Stimulated activated CD4-positive, alpha-beta T cell treated with anti-CD3 and anti-CD28 coated beads, Interleukin-2, amount 100 ng/mL, for 24 hours (primary cell): ENCODE data around the gene YWHAE.
A peak's percentile ranks its signal among the peaks of the same experiment; 100 is the strongest.
"Not testable (repeated sequence)": the region's sequence is repeated elsewhere in the genome, so short reads cannot be mapped to it uniquely, and the experiment has no call there.

ENCODE experiments used
- DNase-seq, 2 donors: peaks; one replicate each; pipeline ENCODE4 v3.0.0-alpha.2; 2020

YWHAE gene

GRCh38 chr17:1412185-1413110 lies 12.4 kb upstream of the YWHAE start:
- no peak for DNase-seq

- DNase-seq: no peak
Observed at GRCh38 chr17:1402262-1402586, 2.2 kb upstream of the YWHAE start.

- DNase-seq: peak in 1 of 2 donors; percentile 67
Observed at GRCh38 chr17:1398931-1399678, 917 bp downstream of the YWHAE start.

DNA sequence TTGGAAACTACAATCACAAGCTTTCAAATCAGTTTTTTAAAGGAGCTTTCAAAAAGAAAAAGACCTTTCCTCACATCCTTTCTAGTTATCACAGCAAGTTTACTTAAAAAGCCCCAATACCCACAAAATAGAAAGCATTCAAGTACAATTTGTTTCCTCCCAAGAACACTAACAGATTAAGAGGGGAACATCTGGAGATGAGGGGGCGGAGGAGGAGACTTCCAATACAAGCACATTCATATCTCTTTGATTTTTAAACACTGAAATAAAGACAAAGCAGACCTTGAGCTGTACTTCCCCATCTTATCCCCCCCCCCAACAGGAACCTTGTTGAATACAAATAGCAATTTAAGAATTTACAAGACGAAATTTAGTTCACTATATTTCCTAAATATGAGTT lies 2.0 kb downstream of the YWHAE start:
- no peak for DNase-seq

DNA sequence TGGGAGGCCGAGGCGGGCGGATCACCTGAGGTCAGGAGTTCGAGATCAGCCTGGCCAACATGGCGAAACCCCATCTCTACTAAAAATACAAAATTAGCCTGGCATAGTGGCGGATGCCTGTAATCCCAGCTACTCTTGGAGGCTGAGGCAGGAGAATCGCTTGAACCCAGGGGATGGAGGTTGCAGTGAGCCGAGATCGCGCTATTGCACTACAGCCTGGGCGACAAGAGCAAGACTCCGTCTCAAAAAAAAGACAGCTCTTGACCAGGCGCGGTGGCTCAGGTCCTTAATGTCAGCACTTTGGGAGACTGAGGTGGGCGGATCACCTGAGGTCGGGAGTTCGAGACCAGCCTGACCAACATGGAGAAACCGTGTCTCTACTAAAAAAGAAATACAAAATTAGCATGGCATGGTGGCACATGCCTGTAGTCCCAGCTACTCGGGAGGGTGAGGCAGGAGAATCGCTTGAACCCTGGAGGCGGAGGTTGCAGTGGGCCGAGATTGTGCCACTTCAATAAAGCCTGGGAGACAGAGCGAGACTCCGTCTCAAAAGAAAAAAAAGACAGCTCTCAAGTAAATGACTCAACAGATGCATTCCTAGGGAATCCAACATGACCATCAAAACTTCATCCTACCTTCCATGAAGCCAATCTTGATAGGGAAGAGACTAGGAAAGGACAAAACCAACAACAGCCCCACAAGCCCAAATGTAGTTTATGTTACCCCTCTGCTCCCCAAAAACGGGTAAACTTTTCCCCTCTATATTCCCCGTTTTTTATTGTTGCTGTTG lies 4.0 kb downstream of the YWHAE start:
- not testable (repeated sequence) for DNase-seq

DNA sequence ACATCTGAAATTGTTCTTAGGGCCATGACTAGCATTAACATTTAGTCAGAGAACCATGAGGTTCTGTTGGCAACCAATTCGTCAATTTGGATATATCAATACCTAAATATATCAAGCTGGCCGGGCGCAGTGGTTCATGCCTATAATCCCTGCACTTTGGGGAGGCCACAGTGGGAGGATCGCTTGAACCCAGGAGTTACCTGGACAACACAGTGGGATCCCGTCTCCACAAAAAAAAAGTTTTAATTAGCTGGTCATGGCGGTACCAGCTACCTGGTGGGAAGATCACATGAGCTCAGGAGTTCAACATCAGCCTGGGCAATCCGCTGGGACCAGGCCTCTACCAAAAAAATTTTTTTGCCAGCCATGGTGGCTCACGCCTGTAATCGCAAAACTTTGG lies 8.4 kb downstream of the YWHAE start:
- DNase-seq: no peak

DNA sequence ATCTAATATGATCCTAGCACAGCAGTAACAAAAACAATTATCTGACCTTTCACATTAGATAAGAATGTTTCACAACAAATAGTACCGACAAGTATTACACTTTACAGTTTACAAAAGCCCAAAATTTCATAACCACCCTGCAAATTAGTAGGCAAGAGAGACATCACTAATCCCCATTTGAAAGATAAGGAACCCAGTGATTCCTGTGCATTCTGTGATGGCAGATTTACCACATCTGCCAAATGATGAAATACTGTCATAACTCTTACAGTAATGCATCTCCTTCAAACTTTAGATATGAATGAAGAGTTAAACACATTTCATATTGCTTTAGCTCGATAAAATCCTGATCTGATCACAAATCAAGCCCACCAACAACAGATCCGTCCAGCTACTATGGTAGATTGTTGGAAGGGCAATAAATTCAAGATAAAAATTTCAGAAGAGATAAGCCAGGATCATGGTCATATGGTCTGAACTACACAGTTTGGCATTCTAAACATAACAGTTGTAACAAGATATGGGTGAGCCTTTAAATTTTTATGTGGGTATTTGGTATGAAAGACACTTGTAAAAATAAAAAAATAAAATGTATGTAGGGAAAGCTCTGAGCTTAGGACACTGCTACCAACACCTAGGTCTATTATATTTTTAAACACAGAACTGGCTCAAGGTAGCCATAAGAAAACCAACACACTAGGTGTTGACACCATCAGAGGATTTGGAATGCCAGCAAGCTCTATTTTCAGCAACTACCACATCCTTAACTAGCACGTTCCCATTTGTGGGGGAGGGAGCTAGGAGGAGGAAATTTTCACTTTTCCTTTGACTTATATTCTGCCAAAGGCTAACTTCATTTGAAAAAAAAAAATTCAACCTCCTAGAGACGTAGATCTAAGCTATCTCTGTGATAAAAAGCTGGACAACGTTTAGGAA lies 9.3 kb downstream of the YWHAE start:
- no peak for DNase-seq

DNA sequence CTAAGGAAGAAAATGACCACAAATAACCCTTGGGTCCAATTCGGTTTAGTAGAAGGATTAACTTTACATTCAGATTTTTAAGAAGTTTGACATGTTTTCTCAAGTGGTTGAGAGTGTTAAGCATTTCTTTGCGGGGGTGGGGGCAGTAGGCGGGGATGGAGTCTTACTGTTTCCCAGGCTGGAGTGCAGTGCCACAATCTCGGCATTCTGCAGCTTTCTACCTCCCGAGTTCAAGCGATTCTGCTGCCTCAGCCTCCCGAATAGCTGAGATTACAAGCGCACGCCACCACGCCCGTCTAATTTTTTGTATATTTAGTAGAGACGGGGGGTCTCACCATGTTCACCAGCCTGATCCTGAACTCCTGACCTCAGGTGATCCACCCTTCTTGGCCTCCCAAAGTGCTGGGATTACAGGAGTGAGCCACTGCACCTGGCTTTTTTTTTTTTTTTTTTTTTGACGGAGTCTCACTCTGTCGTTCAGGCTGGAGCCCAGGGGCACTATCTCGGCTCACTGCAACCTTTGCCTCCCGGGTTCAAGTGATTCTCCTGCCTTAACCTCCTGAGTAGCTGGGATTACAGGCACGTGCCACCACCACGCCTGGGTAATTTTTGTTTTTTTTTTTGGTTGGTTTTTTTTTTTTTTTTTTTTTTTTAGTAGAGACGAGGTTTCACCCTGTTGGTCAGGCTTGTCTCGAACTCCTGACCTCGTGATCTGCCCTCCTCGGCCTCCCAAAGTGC lies 12.4 kb downstream of the YWHAE start:
- not testable (repeated sequence) for DNase-seq

GRCh38 chr17:1386675-1387190 lies 13.3 kb downstream of the YWHAE start:
- not testable (repeated sequence) for DNase-seq

DNA sequence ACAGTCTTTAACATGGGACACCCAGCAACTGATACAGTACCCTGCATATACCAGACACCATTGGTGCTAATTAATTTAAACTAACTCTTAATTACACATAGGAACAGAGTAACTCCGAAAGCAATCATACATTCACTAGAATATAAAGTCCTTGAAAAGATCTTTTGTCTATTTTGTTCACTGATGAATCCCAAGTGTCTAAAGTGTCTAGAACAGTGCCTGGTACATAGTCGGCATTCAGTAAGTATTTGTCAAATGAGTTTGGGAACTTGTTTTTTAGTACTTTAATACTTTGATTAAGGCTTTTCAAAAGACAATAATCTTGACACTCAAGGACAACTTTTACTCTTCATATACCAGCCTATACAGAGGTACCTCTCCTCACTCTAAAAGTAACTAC lies 13.8 kb downstream of the YWHAE start:
- DNase-seq: no peak

- DNase-seq: no peak
Observed at GRCh38 chr17:1385861-1386260, 14.2 kb downstream of the YWHAE start.

DNA sequence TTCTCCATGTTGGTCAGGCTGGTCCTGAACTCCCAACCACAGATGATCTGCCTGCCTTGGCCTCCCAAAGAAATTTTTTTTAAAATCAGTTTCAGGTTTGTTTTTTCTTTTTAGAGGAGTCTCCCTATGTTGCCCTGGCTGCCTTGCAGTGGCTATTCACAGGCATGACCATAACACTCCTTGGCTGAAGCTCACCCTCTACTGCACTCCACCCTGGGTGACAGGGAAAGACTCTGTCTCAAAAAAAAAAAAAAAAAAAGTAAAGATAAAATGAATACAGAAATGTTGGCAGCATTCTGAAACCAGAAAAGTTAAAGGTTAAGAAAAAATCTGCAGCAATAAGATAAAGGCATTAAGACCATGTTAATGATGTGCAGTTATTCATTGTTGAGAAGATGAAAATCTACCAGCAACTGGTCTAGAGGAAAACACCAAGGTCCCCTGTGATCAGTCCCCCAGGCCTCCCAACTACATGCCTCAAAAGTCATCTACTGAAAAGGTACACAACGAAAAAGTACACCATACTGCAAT lies 15.1 kb downstream of the YWHAE start:
- no peak for DNase-seq

- peak in 1 of 2 donors; percentile 51 for DNase-seq
Observed at GRCh38 chr17:1379930-1380313, 20.1 kb downstream of the YWHAE start.

GRCh38 chr17:1379208-1379929 lies 20.7 kb downstream of the YWHAE start:
- DNase-seq: no peak

DNA sequence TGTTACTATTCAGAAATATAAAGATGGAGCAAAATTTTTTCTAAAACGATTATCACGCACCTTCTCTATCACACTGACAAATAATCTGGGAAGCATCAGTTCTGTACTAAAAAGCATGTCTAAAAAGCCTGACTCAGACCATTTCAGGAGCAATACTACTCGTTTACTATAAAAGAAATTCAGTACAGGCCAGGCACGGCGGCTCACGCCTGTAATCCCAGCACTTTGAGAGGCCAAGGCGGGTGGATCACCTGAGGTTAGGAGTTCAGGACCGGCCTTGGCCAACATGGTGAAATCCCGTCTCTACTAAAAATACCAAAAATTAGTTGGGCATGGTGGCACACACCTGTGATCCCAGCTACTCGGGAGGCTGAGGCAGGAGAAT lies 21.6 kb downstream of the YWHAE start:
- not testable (repeated sequence) for DNase-seq

DNA sequence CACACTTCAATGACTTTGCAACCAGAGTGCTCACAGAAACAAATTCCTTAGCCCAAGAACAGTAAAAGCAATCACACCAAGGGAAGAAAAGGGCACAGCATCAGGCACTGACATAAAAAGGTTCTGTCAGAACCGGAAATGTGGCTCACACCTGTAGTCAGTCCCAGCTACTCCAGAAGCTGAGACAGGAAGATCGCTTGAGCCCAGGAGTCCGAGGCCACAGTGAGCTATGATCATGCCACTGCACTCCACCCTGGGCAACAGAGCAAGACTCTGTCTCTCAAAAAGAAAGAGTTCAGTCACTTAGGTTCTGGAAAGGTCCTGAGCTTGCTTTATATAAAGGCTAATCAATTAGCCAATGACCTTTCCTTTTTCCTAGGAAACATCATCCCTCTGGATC lies 22.7 kb downstream of the YWHAE start:
- no peak for DNase-seq

DNA sequence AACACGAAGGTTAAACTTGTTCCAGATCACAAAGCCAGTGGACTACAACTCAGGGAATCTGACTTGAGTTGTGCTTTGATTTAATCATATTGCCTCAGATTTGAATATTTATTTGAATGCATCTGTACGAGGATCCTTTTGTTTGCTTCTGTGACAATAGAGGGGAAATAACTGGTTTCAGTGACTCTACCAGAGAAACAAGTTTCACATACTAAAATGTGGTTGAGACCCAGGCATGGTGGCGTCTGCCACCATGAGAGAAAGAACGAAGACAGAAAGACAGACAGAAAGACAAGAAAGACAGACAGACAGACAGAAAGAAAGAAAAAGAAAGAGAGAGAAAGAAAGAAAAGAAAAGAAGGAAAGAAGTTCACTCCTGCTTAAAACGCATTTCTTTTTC lies 24.0 kb downstream of the YWHAE start:
- DNase-seq: no peak

GRCh38 chr17:1375615-1376014 lies 24.4 kb downstream of the YWHAE start:
- DNase-seq: no peak

- DNase-seq: no peak
Observed at GRCh38 chr17:1374431-1375177, 25.4 kb downstream of the YWHAE start.
